Left hindlimb (tissue), 1 donor: Measurements from ENCODE around the gene TVP23A.
"Not testable (repeated sequence)": the region's sequence is repeated elsewhere in the genome, so short reads cannot be mapped to it uniquely, and the experiment has no call there.

Experiments
- DNase-seq: peaks from one replicate; pipeline ENCODE4 v3.0.0-alpha.2; 2018

The TVP23A gene

DNA sequence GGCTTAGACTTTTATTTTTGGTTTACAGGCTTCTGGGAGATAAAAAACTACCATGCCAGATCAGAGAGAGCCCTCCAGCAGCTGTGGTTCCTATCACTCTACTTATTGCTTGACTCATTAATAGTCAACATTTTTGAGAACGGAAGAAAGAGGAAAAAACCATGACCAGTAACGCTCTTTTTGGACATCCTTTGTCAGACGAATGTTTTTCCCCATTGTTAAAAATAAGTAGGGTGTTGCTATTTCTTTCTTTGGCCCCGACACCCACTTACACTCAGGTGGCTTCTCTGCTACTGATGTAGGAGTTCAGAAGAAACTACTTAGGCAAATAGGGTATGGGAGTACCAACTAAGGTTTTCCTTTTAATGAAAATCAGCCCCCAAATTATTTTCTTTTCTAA is 27.5 kb downstream of the TVP23A start:
- DNase-seq, result no peak

DNA sequence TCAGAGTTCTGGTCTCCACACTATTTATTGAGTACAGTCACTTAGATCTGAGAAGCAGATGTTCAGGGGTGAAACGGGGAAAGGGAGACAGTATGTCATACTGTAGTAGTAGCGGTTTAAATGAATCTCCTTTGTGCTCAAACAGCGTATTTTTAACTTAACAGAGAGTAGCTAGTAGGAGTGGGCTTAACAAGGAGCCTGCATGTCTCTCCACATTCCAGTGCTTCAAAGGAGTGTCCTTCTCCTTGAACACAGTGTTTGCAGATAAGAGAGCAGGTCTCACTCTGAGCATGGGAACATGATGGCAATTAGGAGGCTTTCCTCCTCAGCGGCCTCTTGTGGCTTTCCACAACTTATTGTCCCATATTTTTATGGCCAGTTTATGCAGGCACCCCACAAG is 30.0 kb downstream of the TVP23A start:
- not testable (repeated sequence) for DNase-seq

DNA sequence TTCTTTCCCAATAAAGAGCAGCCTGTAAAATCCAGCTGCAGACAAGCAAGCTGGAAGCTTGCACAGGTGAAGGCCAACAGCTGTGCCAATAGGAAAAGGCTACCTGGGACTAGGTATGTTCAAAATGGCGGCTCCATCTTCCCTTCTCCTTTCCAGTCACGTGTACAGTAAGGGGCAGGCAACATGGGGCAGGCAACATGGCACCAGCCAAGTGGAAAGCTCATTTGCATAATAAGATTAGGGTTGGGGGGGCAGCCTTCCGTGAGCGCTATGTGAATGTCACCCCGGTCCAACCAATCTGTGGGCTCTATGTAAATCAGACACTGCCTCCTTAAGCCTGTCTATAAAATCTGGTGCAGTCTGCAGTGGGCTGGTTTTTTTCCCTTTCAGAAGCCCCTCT is 31.3 kb downstream of the TVP23A start:
- no peak for DNase-seq

DNA sequence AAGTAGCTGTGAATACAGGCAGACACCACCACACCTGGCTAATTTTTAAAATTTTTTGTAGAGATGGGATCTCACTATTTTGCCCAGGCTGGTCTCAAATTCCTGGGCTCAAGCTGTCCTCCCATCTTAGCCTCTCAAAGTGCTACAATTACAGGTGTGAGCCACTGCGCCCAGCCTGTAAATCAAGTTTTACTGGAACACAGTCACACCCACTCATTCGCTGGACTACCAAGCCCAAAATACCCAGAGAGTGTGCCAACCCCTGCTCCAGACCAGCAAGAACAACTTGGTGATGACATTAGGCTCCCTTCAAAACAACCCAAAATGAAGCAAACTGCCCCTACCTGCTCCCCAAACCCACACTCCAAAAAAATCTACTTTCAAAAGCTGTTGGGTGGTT is 36.0 kb downstream of the TVP23A start:
- DNase-seq, result no peak

DNA sequence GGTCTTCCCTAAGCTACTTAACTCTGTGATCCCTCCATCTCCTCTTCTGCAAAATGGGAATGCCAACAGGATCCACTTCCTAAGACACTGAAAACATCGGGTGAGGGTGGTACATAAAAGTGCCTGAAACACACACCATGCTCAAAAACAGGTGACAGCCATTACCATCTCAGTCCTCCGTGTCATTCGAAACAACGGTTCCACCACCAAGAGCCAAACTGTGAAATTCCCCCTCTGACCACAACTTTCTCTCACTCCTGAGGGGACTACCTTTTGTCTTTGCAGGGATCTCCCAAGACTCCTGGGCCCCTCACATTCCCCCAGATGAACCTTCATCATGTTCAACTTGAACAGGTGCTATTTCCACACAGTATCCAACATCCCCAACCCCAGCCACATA is 38.0 kb downstream of the TVP23A start:
- DNase-seq, result no peak

DNA sequence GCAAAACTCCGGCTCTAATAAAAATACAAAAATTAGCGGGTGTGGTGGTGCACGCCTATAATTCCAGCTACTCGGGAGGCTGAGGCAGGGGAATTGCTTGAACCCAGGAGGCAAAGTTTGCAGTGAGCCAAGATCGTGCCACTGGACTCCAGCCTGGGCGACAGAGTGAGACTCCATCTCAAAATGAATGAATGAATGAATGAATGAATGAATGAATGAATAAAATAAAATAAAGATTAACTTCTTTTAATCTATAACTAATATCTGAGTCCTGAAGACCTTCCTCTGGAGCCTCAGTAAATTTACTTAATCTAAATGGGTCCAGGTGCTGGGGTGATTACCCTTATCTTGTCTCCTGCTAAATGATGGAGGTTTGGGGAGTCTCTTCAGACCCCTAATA is 38.7 kb downstream of the TVP23A start:
- not testable (repeated sequence) for DNase-seq

DNA sequence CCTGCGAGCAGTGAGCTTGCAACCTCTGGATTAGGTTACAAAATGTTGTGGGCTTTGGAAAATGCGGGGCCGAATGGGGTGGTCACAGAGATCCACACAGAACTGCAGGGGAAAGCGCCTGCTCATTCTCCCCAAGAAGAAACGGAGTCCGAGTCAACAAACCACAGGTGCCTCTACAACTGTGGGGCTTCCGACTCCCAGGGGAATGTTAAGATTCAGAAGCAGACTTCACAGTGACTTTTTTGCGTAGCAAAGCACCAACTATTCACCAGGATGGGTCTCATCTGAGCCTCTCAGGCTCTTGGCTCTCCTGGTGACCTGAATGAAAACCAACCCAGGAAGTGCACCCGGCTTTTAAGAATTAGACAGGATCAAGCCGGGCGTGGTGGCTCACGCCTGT is 41.2 kb downstream of the TVP23A start:
- no peak for DNase-seq

DNA sequence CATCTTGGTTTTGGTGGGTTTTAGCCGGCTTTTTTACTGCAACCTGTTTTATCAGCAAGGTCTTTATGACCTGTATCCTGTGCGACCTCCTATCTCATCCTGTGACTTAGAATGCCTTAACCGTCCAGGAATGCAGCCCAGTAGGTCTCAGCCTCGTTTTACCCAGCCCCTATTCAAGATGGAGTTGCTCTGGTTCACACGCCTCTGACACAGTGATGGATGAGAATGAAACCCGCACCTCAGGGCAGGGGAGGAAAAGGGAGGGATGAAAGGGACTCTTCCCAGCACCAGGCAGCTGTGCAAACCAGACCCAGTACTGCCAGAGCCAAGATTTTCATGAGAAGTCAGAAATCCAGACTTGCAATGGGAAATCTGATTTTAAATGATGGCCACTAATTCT is 41.7 kb downstream of the TVP23A start:
- DNase-seq, result not testable (repeated sequence)

DNA sequence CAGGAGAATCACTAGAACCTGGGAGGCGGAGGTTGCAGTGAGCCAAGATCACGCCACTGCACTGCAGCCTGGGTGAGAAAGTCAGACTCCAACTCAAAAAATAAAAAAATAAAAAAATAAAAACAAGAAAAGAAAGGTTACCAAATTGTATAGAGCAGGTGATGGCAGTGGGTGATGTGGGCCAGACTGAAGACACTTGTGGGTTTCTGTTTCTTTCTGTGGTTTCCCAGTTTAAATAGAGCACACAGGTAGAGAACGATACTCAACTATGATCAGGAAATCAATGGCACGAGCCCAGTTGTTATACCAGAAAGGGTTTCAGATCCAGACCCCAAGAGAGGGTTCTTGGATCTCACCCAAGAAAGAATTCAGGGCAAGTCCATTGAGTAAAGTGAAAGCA is 42.3 kb downstream of the TVP23A start:
- no peak for DNase-seq

DNA sequence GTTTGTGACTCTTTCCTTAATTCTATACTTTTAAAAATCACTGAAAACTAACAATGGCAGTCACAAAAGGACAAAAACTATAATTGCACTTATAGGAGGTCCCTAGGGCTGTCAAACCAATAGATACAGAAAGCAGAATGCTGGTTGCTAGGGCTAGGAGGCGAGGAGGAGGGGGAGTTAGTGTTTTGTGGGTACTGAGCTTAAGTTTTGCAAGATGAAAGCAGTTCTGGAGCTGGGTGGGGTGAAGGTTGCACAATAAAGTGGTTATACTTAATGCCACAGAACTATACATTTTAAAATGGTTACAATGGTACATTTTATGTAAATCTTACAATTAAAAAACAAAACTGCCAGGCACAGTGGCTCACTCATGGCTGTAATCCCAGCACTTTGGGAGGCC is 47.7 kb downstream of the TVP23A start:
- peak; percentile 37 for DNase-seq

DNA sequence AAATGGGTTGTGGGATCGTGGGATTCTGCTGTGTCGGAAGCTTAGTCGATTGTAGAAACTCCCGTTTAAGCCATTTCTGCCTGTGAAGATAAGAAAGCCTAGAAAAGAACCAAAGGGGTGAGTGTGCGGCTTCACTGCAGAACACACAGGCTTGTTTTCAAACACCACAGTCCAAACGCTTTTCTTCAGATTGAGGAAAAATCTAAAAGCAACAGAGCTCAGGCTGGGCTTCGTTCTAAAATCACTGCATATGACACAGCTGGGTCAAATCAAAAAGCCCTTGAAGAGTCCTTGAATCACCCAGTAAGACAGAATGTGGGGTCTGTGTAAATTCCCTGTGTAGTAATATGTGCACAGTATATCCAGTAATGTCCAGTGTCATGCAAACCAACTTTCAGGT is 49.2 kb downstream of the TVP23A start:
- DNase-seq, result no peak

DNA sequence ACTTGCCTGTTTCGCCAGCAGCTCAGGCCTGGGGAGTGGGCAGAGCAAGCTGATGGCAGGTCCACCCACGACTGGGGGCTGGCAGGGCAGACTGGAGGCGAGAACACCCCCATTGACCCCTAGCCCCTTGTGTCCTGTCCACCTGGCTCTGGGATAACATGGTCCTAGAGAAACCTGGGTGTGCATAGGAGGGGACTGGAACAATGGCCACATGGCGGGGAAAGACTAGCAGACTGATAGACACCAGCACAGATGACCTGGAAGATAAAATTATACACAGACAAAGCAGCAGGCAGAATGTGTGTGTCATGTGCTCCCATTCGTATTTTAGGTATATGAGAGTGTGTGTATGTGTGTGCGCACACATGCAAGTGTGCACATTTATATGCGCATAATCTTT is 51.5 kb downstream of the TVP23A start:
- no peak for DNase-seq

DNA sequence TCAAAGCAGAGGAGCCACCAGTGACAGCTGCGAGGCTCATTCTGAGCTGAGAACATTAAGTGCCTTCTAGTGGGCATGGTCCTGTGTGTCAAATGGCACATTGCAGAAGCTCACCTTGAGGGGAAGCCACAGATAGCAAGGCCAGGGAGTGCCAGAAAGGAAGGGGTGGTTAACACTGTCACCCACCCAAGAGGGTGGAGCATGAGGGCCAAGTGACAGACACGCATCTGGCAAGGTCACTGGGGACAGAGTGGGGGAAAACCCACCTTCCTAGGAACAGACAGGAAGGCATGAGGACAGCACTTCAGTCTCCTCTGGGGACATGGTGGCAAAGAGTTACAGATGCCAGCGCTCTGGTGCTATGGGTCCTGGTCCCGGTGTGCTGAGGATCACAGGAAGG is 52.8 kb downstream of the TVP23A start:
- DNase-seq, result no peak

DNA sequence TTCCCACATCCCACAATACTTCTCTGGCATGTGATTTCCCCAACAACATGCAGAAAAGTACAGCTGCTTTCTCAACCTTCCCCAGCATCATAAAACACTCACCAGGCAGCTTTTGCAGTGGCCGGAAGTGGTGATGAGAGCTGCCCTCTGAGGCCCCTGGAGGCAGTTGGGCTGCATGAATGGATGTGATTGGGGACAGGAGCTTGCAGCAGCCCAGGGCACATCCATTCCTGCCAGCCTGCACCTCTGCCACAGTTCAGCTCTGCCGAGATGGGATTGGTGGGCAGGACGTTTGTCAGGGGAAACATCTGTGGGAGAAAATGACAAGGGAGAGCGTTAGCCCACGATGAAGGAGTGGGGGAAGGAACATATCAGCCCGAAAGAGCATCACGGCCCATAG is 55.1 kb downstream of the TVP23A start:
- no peak for DNase-seq

DNA sequence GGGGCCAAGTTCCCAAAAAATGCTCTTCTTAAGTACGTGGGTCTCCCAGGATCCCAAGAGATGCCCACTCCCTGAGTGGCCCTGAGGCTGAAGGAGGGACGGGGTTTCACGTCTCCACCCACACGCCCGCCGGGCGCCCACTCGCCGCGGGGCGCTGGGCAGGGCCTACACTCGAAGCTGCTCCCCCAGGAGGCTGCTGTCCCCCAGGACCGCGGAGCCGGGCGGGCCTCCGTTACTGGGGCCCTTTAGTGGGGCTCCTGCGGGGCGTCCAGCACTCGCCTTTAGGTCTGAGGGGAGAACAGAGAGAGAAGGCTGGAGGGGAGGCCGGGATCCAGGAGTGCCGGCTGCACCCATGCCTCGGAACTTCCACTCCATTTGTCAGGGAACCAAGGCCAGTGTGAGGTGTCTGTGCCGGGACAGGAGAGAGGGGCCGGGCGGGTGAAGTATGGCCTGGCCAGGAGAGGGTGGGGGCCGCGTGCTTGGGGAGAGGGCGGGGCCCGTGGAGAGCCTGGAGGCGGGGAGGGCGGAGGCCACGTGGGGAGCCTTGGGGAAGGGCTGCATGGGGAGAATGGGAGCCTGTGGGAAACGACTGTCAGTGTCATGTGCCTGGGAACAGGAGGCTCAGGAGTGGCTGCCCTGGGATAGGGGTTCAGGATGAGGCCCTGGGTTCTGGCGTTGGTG is 56.1 kb downstream of the TVP23A start:
- DNase-seq, result no peak

DNA sequence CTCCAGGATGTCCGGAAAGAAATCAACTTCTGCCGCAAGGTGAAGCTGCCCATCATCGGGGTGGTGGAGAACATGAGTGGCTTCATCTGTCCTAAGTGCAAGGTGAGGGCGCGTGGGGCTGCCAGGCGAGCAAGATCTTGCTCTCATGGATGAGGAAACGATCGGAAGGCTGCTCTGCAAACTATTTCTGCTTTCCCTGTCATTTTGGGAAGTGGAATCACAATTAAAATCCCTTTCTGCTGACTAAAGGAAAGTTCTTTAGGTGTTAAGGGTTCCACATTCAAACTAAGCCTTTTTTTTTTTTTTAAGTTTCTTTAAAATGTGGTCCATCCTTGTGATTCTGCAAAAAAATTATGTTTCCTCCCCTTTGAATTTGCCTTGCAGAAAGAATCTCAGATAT is 57.2 kb downstream of the TVP23A start:
- no peak for DNase-seq

DNA sequence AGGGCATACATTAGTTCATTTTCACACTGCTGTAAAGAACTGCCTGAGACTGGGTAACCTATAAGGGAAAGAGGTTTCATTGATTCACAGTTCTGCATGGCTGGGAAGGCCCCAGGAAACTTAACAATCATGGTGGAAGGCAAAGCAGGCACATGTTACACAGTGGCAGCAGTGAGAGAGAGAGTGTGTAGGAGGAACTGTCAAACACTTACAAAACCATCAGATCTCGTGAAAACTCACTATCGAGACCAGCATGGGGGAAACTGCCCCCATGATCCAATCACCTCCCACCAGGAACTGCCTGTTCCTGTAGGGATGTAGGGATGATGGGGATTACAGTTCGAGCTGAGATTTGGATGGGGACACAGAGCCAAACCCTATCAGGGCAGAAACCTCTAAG is 57.7 kb downstream of the TVP23A start:
- no peak for DNase-seq

DNA sequence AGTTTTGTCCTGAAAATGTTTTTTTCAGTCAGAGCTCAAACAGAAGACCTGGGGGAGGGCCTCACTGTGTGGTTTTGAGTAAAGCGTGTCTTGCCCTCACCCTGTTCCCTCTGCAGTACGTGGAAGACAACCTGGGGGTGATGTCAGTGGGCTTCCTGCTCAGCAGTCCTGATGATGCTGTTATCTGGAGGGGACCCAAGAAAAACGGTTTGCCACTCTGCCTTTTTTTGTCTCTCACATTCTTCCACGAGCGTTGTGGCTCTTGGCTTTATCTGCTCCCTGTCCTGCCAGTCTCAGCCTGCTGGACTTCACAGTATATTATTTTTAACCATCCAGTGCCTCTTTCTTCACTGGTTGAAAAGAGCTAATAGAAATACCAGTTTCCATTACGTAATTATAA is 62.0 kb downstream of the TVP23A start:
- DNase-seq, result no peak

DNA sequence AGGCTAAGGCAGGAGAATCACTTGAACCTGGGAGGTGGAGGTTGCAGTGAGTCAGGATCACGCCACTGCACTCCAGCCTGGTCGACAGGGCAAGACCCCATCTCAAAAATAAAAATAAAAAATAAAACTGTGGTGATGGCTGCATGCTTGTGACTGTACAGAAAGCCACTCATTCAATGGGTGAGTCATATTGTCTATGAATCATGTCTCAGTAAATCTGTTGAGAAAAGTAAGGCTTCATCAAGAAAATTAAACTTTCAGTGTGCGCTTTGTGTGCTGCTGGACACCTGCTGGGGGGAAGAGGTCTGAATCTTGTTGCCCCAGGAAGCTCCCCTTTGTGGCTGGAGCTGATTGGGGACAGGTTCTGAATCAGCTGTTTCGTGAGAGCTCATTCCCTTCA is 63.7 kb downstream of the TVP23A start:
- no peak for DNase-seq

DNA sequence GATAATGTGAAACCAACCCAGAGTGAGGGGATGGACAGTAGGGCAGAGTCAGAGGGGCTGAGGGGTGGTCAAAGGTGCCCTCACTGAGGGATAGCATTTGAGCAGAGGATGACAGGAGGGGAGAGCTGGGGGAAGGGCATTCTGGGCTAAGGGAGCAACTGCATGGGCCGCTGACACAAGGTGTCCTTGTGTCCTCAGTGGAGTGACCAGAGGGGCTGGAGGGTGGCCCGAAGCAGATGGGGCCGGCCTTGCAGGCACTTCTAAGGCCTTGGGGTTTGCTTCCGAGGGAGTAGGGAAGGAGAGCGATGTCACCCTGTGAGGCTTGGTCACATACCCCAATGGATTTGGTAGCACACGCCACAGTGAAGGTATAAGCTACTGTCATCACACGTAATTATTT is 64.9 kb downstream of the TVP23A start:
- no peak for DNase-seq

DNA sequence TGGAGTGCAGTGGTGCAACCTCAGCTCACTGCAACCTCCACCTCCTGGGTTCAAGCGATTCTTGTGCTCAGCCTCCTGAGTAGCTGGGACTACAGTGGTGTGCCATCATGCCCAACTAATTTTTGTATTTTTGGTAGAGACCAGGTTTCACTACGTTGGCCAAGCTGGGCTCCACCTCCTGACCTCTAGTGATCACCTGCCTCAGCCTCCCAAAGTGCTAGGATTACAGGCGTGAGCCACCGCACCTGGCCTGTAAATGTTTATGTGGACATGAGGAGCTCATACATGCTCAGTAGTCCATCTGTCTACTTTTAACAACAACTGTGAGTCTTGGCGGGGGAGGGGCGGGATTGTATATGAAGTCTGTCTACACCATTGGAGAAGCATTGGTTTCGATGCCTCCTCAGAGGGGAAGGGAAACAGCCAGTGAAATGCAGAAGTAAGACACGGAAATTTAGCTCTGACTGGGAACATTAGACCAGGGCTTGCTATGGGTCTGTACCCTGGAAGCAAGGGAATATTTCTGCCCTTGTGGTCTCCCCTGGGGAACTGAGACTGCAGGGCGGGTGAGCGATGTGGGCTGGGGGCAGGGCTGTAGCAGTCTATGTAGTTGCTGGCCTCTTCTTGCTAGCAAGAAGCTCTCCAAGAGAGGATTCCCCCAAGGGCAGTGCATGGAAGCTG is 65.6 kb downstream of the TVP23A start:
- DNase-seq, result no peak

DNA sequence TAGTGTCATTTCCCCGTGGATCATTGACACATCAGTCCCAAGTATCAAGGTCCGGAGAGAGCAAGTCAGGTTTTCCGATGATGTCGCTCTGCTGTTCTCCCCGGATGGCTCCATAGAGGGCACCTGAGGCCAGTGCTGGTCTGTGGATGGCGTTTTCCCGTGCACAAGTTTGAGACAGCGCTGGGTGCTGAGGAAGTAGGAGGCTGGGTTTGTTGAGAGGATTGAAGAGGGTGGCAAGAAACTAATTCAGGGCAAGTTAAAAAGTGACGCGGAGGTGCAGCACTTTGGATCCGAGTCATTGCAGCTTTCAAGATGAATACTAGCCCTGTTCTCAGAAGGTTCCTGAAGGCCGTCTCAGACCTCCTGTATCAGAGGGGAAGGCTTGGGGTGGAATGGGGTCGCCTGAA is 67.3 kb downstream of the TVP23A start:
- DNase-seq, result no peak

DNA sequence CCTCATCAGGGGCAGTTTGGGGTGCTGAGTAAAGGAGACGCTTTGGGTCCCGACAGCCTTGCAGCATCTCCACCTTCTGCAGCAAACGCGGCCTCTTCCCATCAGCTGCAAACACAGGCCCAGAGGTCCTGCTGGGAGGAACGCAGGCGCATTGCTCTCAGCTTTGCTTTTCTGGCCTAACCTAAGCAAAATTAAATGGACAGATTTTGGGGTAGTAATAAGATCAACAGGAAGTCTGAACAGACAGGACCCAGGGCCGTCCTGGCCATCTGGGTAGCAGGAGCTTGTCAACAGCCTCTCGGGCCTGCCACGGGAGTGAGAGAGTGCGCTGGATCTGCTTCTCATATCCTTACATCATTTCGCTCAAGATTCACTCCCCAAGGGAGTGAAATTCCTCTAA is 67.8 kb downstream of the TVP23A start:
- DNase-seq, result no peak

DNA sequence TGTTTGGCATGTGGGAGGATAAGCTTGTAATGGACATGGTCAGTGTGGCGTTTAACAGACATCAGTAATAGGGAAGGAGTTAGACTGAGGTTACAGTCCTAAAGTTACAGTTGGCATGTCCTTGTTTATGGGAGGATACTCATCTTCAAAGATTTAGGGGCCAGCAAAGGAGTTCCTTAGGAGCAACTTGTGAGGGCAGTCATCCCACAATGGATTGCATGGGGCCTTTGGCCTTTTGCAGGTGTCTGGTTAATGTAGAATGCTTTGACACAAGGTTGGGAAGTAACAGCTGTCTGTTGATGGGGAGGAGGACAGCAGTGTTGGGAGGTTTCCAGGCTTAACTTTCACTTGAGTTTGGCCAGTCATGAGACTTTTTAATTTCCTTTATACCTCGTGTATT is 72.8 kb downstream of the TVP23A start:
- no peak for DNase-seq

DNA sequence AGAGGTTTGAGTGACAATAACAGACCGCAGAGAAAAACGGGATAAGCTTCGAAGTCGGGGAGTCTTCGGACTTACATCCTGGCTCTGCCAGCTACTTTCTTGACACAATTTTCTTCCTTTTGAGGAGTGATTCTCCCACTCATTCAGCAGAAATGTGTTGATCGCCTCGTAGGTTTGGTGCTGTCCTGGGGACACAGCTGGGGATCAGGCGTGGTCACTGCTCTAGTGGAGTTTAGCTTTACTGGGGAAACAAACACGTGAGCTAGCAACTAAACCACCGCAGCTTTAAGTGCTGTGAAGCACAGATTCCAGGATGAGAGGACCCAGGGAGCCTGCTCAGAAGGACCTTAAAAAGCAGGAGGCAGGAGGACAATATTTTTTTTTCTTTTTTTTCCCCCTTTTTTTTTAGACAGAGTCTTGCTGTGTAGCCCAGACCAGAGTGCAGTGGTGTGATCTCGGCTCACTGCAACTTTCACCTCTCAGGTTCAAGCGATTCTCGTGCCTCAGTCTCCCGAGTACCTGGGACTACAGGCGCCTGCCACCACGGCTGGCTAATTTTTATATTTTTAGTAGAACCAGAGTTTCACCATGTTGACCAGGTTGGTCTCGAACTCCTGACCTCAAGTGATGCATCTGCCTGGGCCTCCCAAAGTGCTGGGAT is 74.1 kb downstream of the TVP23A start:
- no peak for DNase-seq
